PFSK-1 (cell line): Measurements from ENCODE around the gene FRMD4A.

ENCODE experiments used
- POLR2AphosphoS5 ChIP-seq: IDR thresholded peaks from 2 replicates; pipeline ENCODE4 v1.6.1; 2012; ENCODE audit warnings: low read depth, mild to moderate bottlenecking, control low read depth, low read length, moderate library complexity
- TAF1 ChIP-seq: IDR thresholded peaks from 2 replicates; pipeline ENCODE4 v1.6.1; 2012; ENCODE audit warnings: low read length, control low read depth, borderline replicate concordance; ENCODE audit not compliant: insufficient read depth
- TF ChIP-seq, protein P1 (sequence below), 2 experiments: IDR thresholded peaks; 2 replicates each; pipeline versions ENCODE4 v1.6.1 to v1.8.0; 2011 to 2012; ENCODE audit warnings: low read depth in 2 of 2, low read length in 2 of 2, control low read depth in 1 of 2, inconsistent platforms in 1 of 2, mild to moderate bottlenecking in 1 of 2, moderate library complexity in 1 of 2; ENCODE audit not compliant: insufficient read depth in 1 of 2

DNA sequence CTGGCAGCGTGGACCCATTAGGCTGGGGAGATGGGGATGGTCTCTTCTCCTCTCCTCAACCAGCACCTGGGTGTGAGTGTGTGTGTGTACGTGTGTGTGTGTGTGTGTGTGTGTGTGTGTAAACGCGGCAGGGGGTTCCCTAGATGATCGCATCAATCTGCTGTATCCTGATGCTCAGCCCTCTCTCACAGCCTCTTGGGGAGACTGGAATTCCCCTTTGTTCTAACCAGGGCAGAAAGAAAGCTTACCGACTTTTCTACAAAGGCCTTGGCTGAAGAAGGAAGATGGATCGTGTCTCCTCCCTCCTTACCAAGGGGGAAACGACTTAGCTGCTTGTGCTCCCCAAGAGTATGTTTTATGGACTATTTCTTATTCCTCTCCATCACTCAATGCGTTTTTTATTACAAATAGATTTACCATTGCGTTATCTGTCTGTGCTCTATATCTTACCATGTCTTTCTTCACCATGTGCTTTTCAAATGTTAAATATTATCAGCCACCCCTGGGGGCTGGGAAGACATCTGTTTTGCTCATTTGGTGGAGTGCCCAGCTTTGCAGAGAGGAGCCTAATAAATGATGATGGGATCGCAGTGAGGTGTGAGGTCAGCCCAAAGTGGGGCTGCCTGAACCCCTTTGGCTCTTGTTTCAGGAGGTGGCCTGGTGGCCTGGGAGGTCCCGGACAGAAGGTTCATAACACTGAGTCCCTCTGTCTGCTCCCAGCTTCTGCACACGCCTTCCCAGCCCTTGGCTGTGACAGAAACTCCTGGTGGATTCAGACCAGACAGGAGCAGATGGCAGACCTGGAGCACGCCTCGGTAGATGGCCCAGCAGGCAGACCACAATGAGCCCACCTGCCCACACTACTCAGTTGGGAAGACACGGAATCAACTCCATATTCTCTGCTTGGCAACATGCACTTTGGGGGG is 481.9 kb downstream of the FRMD4A start:
- TF ChIP-seq, protein P1, sequence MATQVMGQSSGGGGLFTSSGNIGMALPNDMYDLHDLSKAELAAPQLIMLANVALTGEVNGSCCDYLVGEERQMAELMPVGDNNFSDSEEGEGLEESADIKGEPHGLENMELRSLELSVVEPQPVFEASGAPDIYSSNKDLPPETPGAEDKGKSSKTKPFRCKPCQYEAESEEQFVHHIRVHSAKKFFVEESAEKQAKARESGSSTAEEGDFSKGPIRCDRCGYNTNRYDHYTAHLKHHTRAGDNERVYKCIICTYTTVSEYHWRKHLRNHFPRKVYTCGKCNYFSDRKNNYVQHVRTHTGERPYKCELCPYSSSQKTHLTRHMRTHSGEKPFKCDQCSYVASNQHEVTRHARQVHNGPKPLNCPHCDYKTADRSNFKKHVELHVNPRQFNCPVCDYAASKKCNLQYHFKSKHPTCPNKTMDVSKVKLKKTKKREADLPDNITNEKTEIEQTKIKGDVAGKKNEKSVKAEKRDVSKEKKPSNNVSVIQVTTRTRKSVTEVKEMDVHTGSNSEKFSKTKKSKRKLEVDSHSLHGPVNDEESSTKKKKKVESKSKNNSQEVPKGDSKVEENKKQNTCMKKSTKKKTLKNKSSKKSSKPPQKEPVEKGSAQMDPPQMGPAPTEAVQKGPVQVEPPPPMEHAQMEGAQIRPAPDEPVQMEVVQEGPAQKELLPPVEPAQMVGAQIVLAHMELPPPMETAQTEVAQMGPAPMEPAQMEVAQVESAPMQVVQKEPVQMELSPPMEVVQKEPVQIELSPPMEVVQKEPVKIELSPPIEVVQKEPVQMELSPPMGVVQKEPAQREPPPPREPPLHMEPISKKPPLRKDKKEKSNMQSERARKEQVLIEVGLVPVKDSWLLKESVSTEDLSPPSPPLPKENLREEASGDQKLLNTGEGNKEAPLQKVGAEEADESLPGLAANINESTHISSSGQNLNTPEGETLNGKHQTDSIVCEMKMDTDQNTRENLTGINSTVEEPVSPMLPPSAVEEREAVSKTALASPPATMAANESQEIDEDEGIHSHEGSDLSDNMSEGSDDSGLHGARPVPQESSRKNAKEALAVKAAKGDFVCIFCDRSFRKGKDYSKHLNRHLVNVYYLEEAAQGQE (IDR thresholded peaks at IDR 0.05; ENCODE audit: insufficient read depth in 1 of 2, low read depth in 2 of 2, low read length in 2 of 2), result no peak
- TF ChIP-seq POLR2AphosphoS5 (no peak), TAF1 (no peak)
